ENCODE data around the gene PTPA.
"Not testable (repeated sequence)": the region's sequence is repeated elsewhere in the genome, so short reads cannot be mapped to it uniquely, and the experiment has no call there.

PTPA gene

DNA sequence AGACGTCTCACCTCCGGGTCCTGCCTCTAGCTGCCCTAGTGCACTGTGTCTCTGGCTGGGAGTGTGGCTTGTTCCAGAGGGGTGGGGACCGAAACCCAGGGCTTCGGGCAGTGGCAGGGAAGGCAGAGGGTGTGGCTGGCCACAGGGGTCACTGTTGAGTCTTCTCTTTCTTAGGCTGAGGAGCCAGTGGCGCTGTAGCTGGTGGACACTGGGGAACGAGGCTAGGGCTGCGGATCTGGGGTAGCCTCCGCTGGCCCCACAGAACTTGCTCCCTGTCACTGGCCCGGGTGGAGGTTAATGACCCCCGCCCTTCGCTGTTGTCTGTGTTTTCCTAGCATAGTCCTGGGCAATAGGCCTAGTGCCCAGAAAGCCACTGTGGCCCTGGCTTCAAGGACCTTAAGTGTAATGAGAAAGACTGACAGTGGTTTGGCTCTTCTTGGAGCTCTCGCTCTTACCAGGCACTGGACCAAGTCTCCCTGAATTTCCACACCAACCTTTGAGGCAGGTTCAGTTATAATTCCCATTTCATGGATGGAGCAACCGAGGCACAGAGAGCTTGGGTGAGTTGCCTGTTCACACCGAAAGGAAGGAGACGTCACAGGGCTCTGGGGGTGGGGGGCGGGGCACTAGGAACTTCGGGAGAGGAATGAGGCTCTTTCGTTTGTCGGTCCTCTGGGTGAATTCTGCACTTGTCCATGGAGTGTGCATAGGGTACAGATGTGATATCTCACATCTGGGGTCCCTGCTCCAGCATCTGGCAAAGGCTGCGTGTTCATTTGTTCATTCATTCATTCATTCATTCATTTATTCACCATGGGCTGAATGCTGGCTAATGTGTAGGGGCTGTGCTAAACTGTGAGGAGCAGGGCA lies 71.6 kb downstream of the PTPA start:
- Histone ChIP-seq H3K4me3 (ENCODE audit: insufficient read length, low read depth) (no peak overlapping the region), H3K36me3 (ENCODE audit: insufficient read depth, insufficient read length, low read length) (no peaks in the 10 kb centered on the region), H3K9me3 (ENCODE audit: insufficient read depth, low read length) (peaks cover 7% of the 10 kb centered on the region), H3K9ac (ENCODE audit: insufficient read length, low read depth) (no peak overlapping the region), H3K4me1 (ENCODE audit: insufficient read depth, insufficient read length) (peaks cover 20% of the 10 kb centered on the region), H3K27me3 (ENCODE audit: insufficient read depth, insufficient read length) (peaks cover 40% of the 10 kb centered on the region)
- no peak for DNase-seq (ENCODE audit: low read depth, low spot score)
- TF ChIP-seq ZNF274 (IDR thresholded peaks at IDR 0.05; ENCODE audit: low read depth, low read length) (no peak), SUZ12 (IDR thresholded peaks at IDR 0.05; ENCODE audit: extremely low read depth, insufficient read depth, insufficient read length) (no peak), YY1 (IDR thresholded peaks at IDR 0.05; ENCODE audit: insufficient read depth, insufficient read length) (no peak)

DNA sequence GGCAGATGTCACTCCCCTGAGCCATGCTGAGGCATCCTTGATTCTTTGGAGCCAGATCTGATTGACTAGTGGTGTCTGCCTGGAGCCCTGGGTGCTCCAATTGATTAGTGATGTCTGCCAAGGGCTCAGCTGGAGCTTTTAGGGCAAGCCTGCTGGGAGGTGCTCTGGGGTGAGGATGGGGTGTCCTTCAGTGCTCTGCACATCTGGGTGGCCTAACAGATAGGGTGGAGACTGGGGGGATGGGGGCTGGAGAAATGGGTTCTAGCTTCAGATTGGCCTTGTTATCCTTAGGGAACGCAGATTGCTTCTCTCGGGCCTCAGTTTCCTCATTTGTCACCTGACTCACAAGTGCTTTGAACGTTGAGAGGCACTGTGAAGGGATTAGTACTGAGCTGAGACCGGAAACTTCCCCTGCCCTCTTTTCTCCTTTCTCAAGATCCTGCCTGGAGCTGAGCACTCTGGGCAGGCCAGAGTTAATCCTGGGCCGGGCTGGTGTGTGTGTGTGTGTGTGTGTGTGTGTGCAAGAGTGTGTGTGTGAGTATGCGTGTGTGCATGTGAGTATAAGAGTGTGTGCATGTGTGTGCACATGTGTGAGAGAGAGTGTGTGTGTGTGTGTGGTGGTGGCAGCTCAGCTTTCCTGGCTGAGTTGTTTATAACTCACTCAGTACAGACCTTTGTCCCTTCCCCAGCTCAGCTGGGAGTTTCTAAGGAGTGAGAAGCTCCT lies 72.4 kb downstream of the PTPA start:
- Histone ChIP-seq H3K9ac (ENCODE audit: insufficient read length, low read depth) (no peak overlapping the region), H3K4me1 (ENCODE audit: insufficient read depth, insufficient read length) (peaks cover 20% of the 10 kb centered on the region), H3K4me3 (ENCODE audit: insufficient read length, low read depth) (no peak overlapping the region), H3K9me3 (ENCODE audit: insufficient read depth, low read length) (peaks cover 7% of the 10 kb centered on the region), H3K36me3 (ENCODE audit: insufficient read depth, insufficient read length, low read length) (no peaks in the 10 kb centered on the region), H3K27me3 (ENCODE audit: insufficient read depth, insufficient read length) (peaks cover 40% of the 10 kb centered on the region)
- no peak for DNase-seq (ENCODE audit: low read depth, low spot score)
- TF ChIP-seq SUZ12 (IDR thresholded peaks at IDR 0.05; ENCODE audit: extremely low read depth, insufficient read depth, insufficient read length) (no peak), ZNF274 (IDR thresholded peaks at IDR 0.05; ENCODE audit: low read depth, low read length) (no peak), YY1 (IDR thresholded peaks at IDR 0.05; ENCODE audit: insufficient read depth, insufficient read length) (no peak)

DNA sequence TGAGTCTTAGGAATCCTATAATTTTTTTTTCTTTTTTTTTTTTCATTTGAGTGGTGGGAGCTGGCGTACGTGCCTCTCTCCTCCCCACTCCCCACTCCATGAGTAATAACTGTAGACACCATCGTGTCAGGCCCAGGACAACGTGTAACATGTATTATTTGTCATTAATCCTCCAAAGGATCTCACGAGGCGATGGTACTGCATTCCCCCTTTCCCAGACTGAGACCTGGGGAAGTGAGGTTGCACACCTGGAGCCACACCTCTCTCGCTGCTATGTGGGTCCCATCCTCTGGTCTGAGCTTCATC lies 73.0 kb downstream of the PTPA start:
- no peak for DNase-seq (ENCODE audit: low read depth, low spot score)
- peaks cover 40% of the 10 kb centered on the region for H3K27me3 ChIP-seq (ENCODE audit: insufficient read depth, insufficient read length)
- no peak overlapping the region for H3K4me3 ChIP-seq (ENCODE audit: insufficient read length, low read depth)
- no peak for TF ChIP-seq YY1 (IDR thresholded peaks at IDR 0.05; ENCODE audit: insufficient read depth, insufficient read length)
- no peak for TF ChIP-seq ZNF274 (IDR thresholded peaks at IDR 0.05; ENCODE audit: low read depth, low read length)
- no peak for TF ChIP-seq SUZ12 (IDR thresholded peaks at IDR 0.05; ENCODE audit: extremely low read depth, insufficient read depth, insufficient read length)
- H3K4me1 ChIP-seq (ENCODE audit: insufficient read depth, insufficient read length): peaks cover 20% of the 10 kb centered on the region
- H3K36me3 ChIP-seq (ENCODE audit: insufficient read depth, insufficient read length, low read length): no peaks in the 10 kb centered on the region
- peak overlapping the region; percentile 47 for H3K9ac ChIP-seq (ENCODE audit: insufficient read length, low read depth)
- H3K9me3 ChIP-seq (ENCODE audit: insufficient read depth, low read length): peaks cover 7% of the 10 kb centered on the region

DNA sequence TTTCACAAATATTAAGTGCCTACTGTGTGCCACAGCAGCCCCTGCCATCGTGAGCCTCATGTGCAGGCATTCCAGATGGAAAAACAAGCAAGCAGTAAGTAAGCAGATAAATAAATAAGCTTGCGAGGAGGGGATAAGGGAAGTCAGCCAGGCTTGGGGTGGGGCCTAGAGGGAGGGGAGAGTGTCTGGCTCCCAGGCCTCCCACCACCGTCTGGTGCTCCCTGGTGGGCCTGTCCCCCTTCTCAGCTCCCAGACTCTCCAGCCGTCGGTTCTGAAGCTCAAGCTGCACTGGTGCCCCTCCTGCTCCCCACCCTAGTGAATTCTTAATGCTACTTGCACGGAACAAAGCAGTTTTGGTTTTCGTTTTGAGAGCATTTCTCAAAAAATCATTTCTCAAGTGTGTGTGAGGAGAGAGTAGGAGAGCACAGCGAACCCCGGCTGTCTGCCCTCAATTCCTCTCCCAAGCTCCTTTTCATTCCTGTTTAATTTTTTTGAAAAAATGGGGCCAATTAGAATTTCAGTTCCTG lies 73.4 kb downstream of the PTPA start:
- no peak for DNase-seq (ENCODE audit: low read depth, low spot score)
- no peaks in the 10 kb centered on the region for H3K36me3 ChIP-seq (ENCODE audit: insufficient read depth, insufficient read length, low read length)
- H3K9me3 ChIP-seq (ENCODE audit: insufficient read depth, low read length): peaks cover 7% of the 10 kb centered on the region
- H3K9ac ChIP-seq (ENCODE audit: insufficient read length, low read depth): no peak overlapping the region
- no peak overlapping the region for H3K4me3 ChIP-seq (ENCODE audit: insufficient read length, low read depth)
- H3K4me1 ChIP-seq (ENCODE audit: insufficient read depth, insufficient read length): peaks cover 15% of the 10 kb centered on the region
- peaks cover 36% of the 10 kb centered on the region for H3K27me3 ChIP-seq (ENCODE audit: insufficient read depth, insufficient read length)
- TF ChIP-seq SUZ12 (IDR thresholded peaks at IDR 0.05; ENCODE audit: extremely low read depth, insufficient read depth, insufficient read length) (no peak), YY1 (IDR thresholded peaks at IDR 0.05; ENCODE audit: insufficient read depth, insufficient read length) (no peak)

DNA sequence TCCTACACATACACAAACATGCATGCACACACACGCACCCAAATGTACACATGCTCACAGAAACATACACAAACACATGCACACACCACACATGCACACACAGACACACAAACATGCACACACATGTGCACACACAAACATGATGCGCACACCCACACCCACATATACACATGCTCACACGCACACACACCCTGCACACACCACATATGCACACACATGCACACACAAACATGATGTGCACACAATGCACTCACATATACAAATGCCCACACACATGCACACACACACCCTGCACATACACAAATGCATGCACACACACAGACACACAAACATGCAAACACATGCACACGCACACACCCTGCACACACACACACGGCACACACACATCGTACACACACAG lies 74.2 kb downstream of the PTPA start:
- H3K9ac ChIP-seq (ENCODE audit: insufficient read length, low read depth): no peak overlapping the region
- DNase-seq (ENCODE audit: low read depth, low spot score): no peak
- TF ChIP-seq SUZ12 (IDR thresholded peaks at IDR 0.05; ENCODE audit: extremely low read depth, insufficient read depth, insufficient read length) (no peak), ZNF274 (IDR thresholded peaks at IDR 0.05; ENCODE audit: low read depth, low read length) (no peak), YY1 (IDR thresholded peaks at IDR 0.05; ENCODE audit: insufficient read depth, insufficient read length) (no peak)
- H3K4me1 ChIP-seq (ENCODE audit: insufficient read depth, insufficient read length): peaks cover 12% of the 10 kb centered on the region
- H3K4me3 ChIP-seq (ENCODE audit: insufficient read length, low read depth): no peak overlapping the region
- H3K27me3 ChIP-seq (ENCODE audit: insufficient read depth, insufficient read length): peaks cover 29% of the 10 kb centered on the region
- no peaks in the 10 kb centered on the region for H3K36me3 ChIP-seq (ENCODE audit: insufficient read depth, insufficient read length, low read length)
- peaks cover 7% of the 10 kb centered on the region for H3K9me3 ChIP-seq (ENCODE audit: insufficient read depth, low read length)

DNA sequence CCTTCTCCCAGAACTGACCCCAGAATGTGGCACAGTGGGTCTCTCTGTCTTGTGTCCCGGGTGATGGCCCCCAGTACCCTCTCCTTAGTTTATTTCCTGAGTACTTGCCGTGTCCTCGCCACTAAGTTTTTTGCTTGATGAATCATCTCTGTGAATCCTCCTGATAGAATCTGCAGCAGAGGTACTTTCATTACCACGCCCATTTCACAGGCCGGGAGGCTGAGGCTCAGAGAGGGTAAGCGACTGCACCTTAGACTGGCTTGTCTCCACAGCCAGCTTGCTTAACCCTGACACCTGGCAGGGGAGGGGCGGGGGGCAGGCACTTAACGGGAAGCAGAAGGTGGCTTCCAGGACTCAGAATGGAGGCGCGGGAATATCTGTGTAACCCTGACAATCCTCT lies 74.8 kb downstream of the PTPA start:
- H3K36me3 ChIP-seq (ENCODE audit: insufficient read depth, insufficient read length, low read length): no peaks in the 10 kb centered on the region
- H3K27me3 ChIP-seq (ENCODE audit: insufficient read depth, insufficient read length): peaks cover 23% of the 10 kb centered on the region
- H3K9ac ChIP-seq (ENCODE audit: insufficient read length, low read depth): no peak overlapping the region
- H3K4me1 ChIP-seq (ENCODE audit: insufficient read depth, insufficient read length): peaks cover 9% of the 10 kb centered on the region
- TF ChIP-seq ZNF274 (IDR thresholded peaks at IDR 0.05; ENCODE audit: low read depth, low read length): no peak
- TF ChIP-seq SUZ12 (IDR thresholded peaks at IDR 0.05; ENCODE audit: extremely low read depth, insufficient read depth, insufficient read length): no peak
- no peak for TF ChIP-seq YY1 (IDR thresholded peaks at IDR 0.05; ENCODE audit: insufficient read depth, insufficient read length)
- DNase-seq (ENCODE audit: low read depth, low spot score): no peak
- no peak overlapping the region for H3K4me3 ChIP-seq (ENCODE audit: insufficient read length, low read depth)
- H3K9me3 ChIP-seq (ENCODE audit: insufficient read depth, low read length): peaks cover 7% of the 10 kb centered on the region

DNA sequence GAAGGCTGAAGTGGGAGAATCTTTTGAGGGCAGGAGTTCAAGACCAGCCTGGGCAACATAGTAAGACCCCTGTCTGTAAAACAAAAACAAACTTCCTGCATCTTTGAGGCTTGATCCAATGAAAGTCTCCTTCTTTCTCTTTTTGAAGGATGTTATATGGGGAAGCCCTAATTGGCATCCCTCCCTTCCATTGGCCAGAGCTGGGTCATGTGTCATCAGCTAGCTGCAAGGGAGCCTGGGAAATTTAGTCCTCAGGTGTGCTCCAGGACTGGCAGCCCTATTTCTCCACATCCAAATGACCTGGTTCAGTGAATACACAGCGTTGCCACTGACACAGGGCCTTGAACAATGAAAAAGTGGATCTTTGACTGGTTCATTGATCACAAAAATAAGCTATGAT lies 75.8 kb downstream of the PTPA start:
- peaks cover 7% of the 10 kb centered on the region for H3K9me3 ChIP-seq (ENCODE audit: insufficient read depth, low read length)
- TF ChIP-seq YY1 (IDR thresholded peaks at IDR 0.05; ENCODE audit: insufficient read depth, insufficient read length) (no peak), SUZ12 (IDR thresholded peaks at IDR 0.05; ENCODE audit: extremely low read depth, insufficient read depth, insufficient read length) (no peak), ZNF274 (IDR thresholded peaks at IDR 0.05; ENCODE audit: low read depth, low read length) (no peak)
- peaks cover 12% of the 10 kb centered on the region for H3K27me3 ChIP-seq (ENCODE audit: insufficient read depth, insufficient read length)
- H3K4me3 ChIP-seq (ENCODE audit: insufficient read length, low read depth): no peak overlapping the region
- peaks cover 9% of the 10 kb centered on the region for H3K4me1 ChIP-seq (ENCODE audit: insufficient read depth, insufficient read length)
- H3K9ac ChIP-seq (ENCODE audit: insufficient read length, low read depth): no peak overlapping the region
- H3K36me3 ChIP-seq (ENCODE audit: insufficient read depth, insufficient read length, low read length): no peaks in the 10 kb centered on the region
- no peak for DNase-seq (ENCODE audit: low read depth, low spot score)

DNA sequence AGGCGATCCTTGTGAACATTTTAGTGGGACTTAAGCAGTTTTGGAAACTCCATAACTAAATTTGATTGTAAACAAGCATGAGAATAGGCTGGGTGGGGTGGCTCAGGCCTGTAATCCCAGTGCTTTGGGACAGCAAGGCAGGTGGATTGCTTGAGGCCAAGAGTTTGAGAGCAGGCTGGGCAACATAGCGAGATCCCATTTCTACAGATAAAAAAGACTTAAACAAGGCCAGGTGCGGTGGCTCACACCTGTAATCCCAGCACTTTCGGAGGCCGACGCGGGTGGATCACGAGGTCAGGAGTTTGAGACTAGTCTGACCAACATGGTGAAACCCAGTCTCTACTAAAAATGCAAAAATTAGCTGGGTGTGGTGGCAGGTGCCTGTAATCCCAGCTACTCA lies 78.8 kb downstream of the PTPA start:
- not testable (repeated sequence) for H3K4me3 ChIP-seq (ENCODE audit: insufficient read length, low read depth); H3K9me3 ChIP-seq (ENCODE audit: insufficient read depth, low read length); H3K36me3 ChIP-seq (ENCODE audit: insufficient read depth, insufficient read length, low read length); DNase-seq (ENCODE audit: low read depth, low spot score); H3K9ac ChIP-seq (ENCODE audit: insufficient read length, low read depth); H3K27me3 ChIP-seq (ENCODE audit: insufficient read depth, insufficient read length); H3K4me1 ChIP-seq (ENCODE audit: insufficient read depth, insufficient read length)
